ENCODE measurements around the gene CDCP1. TPM values are rescaled to one million over a fixed set of nuclear protein-coding genes. Genes with fewer than 3 reads are reported as not detected.

CDCP1 gene
- total RNA-seq, 2 donors from 2014 or later: 14.3 to 21.5 TPM

DNA sequence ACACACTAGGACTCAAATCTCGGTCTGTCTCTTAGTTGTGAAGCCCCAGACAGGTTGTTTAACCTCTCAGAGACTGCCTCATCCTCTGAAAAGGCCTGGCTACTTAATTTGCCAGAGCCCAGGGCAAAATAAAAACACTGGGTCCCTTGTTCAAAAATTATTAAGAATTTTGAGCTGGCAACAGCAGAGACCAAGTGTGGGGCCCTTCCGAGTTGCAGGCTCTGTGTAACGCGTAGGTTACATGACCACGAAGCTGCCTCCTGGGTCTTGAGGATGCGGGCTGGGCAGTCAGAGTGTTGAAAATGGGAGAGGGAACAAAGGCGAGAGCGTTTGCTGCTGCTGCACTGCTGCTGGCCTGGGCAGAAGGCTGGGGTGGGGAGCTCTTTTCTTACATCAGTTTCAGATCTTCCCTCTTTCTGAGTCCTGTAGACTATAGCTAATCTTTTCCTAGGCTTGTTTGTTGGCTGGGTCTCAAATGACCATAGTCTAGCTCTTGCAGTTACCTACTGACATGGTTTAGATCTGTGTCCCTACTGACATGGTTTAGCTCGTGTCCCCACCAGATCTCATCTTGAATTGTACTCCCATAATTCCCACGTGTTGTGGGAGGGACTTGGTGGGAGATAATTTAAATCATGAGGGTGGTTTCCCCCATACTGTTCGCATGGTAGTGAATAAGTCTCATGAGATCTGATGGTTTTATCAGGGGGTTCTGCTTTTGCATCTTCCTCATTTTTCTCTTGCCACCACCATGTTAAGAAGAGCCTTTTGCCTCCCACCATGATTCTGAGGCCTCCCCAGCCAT, 70.2 kb downstream of the CDCP1 start:
- H3K36me3 ChIP-seq: no peaks in the 10 kb centered on the region

DNA sequence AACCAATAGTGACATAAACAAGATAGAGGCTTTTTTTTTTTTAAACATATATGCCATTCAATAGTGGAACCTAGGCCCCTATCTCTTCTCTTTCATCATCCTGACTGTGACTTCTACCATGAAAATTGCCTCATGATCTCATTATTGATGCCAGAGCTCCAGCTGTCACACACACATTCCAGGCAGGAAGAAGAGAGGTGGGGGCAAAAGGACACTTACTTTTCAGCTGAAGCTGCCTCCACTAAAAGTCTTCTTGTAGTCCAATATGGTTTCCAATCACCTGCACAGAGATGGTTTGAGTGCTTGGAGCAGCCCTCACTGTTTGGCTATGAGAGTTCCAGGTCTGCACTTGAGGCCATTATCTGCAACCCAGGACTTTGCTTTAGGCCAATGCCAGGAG, 75.1 kb downstream of the CDCP1 start:
- DNase-seq (ENCODE audit: low spot score): no peak
- Histone ChIP-seq H3K36me3 (no peaks in the 10 kb centered on the region), H3K9me3 (no peaks in the 10 kb centered on the region), H3K27me3 (replicated peaks; ENCODE audit: insufficient read depth) (no peaks in the 10 kb centered on the region), H3K4me1 (replicated peaks) (no peaks in the 10 kb centered on the region), H3K27ac (no peak overlapping the region), H3K4me3 (no peak overlapping the region)
- TF ChIP-seq, protein P1, sequence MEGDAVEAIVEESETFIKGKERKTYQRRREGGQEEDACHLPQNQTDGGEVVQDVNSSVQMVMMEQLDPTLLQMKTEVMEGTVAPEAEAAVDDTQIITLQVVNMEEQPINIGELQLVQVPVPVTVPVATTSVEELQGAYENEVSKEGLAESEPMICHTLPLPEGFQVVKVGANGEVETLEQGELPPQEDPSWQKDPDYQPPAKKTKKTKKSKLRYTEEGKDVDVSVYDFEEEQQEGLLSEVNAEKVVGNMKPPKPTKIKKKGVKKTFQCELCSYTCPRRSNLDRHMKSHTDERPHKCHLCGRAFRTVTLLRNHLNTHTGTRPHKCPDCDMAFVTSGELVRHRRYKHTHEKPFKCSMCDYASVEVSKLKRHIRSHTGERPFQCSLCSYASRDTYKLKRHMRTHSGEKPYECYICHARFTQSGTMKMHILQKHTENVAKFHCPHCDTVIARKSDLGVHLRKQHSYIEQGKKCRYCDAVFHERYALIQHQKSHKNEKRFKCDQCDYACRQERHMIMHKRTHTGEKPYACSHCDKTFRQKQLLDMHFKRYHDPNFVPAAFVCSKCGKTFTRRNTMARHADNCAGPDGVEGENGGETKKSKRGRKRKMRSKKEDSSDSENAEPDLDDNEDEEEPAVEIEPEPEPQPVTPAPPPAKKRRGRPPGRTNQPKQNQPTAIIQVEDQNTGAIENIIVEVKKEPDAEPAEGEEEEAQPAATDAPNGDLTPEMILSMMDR (IDR thresholded peaks at IDR 0.05): no peak
- TF ChIP-seq POLR2A (IDR thresholded peaks at IDR 0.05) (no peak), POLR2AphosphoS5 (IDR thresholded peaks at IDR 0.05) (no peak)
- intact Hi-C loops (cut with DNase I): no loop called here

More for the DNA sequence above, 70.2 kb downstream of the CDCP1 start:
- H3K27me3 ChIP-seq (replicated peaks; ENCODE audit: insufficient read depth): no peaks in the 10 kb centered on the region
- 79% methylated on average over 11 of the region's 11 CpGs for WGBS
- H3K27ac ChIP-seq: no peak overlapping the region
- intact Hi-C loops (cut with DNase I): no loop called here
- DNase-seq (ENCODE audit: low spot score): no peak
- no peaks in the 10 kb centered on the region for H3K4me1 ChIP-seq (replicated peaks)
- H3K4me3 ChIP-seq: no peak overlapping the region
- no peak for TF ChIP-seq POLR2A (IDR thresholded peaks at IDR 0.05)
- no peak for TF ChIP-seq POLR2AphosphoS5 (IDR thresholded peaks at IDR 0.05)
- TF ChIP-seq, protein P1 (IDR thresholded peaks at IDR 0.05): no peak
- no peaks in the 10 kb centered on the region for H3K9me3 ChIP-seq

DNA sequence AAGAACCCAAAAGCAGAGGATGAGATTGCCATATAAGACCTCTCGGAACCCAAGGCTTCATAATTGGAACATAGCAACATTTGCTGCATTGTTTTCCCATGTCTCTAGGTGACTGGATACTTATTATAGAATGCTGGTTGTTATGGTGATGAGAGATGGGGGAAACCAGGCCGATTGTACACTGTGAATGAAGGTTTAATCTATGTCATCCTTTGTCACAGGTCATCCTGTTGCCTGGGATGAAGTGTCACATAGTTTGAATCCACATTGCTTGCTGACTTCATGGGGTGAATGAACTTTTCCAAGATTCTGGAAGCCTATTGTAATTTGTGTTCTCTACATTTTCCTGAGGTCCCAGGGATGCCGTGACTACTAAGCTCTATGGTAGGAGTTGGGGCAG, 78.2 kb downstream of the CDCP1 start:
- Histone ChIP-seq H3K9me3 (no peaks in the 10 kb centered on the region), H3K4me3 (no peak overlapping the region), H3K4me1 (replicated peaks) (no peaks in the 10 kb centered on the region), H3K27me3 (replicated peaks; ENCODE audit: insufficient read depth) (no peaks in the 10 kb centered on the region), H3K27ac (no peak overlapping the region), H3K36me3 (no peaks in the 10 kb centered on the region)
- no peak for TF ChIP-seq POLR2A (IDR thresholded peaks at IDR 0.05)
- TF ChIP-seq, protein P1 (IDR thresholded peaks at IDR 0.05): no peak
- no peak for TF ChIP-seq POLR2AphosphoS5 (IDR thresholded peaks at IDR 0.05)
- 91% methylated on average over 3 of the region's 3 CpGs for WGBS
- DNase-seq (ENCODE audit: low spot score): no peak
- intact Hi-C loops (cut with DNase I): no loop called here

DNA sequence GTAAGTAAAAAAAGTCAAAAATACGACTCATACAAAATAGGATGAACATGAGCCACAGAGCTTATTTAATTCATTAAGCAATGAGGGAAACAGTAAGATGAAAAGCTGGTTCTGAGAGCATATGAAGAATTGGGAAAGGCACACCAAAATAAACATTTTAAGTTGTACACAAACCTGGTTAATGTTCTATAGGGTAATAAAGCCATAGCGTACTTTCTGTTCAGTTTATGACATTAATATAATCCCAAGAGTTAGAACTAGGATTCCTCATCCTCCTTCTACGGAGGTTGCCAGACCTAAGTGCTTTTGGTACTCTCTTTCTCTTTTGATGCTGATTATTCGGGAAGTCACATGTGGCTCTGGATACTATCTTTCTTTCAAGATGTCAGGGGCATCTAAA, 78.7 kb downstream of the CDCP1 start:
- no peak overlapping the region for H3K4me3 ChIP-seq
- DNase-seq (ENCODE audit: low spot score): no peak
- no peaks in the 10 kb centered on the region for H3K27me3 ChIP-seq (replicated peaks; ENCODE audit: insufficient read depth)
- H3K27ac ChIP-seq: no peak overlapping the region
- H3K36me3 ChIP-seq: no peaks in the 10 kb centered on the region
- WGBS: 70% methylated on average over 3 of the region's 4 CpGs
- H3K4me1 ChIP-seq (replicated peaks): no peaks in the 10 kb centered on the region
- intact Hi-C loops (cut with DNase I): no loop called here
- no peak for TF ChIP-seq POLR2AphosphoS5 (IDR thresholded peaks at IDR 0.05)
- TF ChIP-seq POLR2A (IDR thresholded peaks at IDR 0.05): no peak
- TF ChIP-seq, protein P1 (IDR thresholded peaks at IDR 0.05): no peak
- no peaks in the 10 kb centered on the region for H3K9me3 ChIP-seq
